Raji (cell line): Measurements from ENCODE around the gene SPAM1.

Source experiments
- POLR2A ChIP-seq: IDR thresholded peaks from 2 replicates; pipeline ENCODE4 v1.6.1; 2011; ENCODE audit warnings: low read depth, low read length, control low read depth; ENCODE audit not compliant: insufficient read depth

SPAM1 gene

GRCh38 chr7:123941391-123942180 lies 16.5 kb downstream of the SPAM1 start:
- TF ChIP-seq POLR2A, result no peak

GRCh38 chr7:123944395-123944794 lies 19.4 kb downstream of the SPAM1 start:
- no peak for TF ChIP-seq POLR2A

DNA sequence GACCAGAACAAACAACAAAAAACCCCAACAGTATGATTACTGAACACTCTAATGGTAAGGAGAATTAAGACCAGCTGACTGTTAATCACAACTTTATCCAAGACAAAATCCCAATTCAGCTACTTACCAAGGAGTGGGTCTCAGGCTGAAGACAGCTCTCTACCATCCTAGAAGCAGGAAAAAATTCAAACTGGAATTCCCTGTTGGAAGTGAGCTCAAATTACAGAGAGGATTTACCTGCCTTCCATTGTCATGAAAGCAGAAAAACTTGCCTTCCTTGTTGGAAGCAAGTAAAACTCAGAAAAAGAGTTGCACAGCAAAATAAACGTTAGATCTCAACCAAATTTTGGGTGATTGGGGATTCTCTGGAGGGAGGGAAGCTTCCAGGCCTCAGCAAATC lies 20.9 kb downstream of the SPAM1 start:
- no peak for TF ChIP-seq POLR2A

DNA sequence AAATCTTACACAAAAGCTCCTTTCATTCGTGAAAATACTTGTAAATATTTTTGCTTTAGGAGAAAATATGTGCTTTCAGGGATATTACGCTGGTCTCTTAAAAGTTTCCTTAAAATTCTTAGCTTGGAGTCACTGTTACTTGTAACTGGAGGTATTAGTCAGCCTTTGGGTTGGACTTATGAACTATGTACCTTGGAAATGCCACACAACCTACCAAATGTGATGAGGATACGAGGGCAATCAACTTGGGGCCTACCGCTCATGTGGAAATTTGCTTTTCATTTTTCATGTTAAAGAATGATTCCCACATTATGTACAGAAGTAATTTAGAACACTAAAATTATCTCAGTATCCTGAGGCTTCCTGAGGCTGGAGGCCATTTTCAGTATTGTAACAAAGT lies 23.1 kb downstream of the SPAM1 start:
- no peak for TF ChIP-seq POLR2A

- TF ChIP-seq POLR2A, result no peak
Measured at GRCh38 chr7:123958186-123958703, 33.2 kb downstream of the SPAM1 start.

DNA sequence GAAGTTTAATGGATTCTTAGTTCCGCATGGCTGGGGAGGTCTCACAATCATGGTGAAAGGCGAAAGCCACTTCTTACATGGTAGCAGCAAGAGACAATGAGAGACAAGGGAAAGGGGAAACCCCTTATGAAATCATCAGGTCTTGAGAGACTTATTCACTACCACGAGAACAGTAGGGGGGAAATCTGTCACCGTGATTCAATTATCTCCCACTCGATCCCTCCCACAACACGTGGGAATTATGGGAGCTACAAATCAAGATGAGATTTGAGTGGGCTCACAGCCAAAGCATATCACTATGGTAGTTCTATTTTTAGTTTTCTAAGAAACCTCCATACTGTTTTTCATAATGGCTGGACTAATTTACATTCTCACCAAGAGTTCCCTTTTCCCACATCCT lies 36.7 kb downstream of the SPAM1 start:
- no peak for TF ChIP-seq POLR2A

DNA sequence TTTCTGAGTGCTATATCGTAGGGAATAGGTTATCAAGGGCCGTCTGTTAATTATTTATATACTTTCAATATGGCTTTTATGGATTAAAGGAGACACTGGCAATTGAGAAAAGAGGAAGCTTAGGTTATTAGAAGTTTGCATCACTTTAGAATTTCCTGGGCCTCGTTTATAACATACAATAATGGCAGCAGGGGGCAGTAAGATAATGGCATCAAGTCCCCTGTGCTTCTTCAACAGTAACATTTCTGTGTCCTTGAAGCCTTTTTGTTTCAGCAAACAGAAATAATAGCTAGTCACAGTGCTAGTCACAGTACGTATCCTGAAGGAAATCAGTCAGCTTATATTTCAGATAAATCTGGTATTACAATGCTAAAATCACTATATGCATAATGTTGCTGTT lies 41.9 kb downstream of the SPAM1 start:
- TF ChIP-seq POLR2A, result no peak

DNA sequence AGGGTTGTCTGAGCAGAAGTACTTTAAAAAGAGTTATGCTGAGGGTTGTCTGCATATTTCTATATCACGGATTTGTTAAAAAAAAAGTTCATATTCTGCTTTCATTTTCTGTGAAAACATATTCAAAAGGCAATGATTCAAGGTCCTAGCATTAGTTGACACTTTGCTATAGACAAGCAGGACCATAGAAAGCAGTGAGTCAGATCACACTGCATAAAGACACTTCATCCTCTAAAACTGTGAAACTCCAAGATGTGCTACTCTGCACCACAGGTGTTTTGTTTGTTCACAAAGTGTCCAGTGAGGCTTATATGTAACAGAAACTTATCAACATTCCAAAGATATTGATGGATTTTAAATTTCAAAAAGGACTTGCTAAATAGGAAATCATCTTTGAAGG lies 47.0 kb downstream of the SPAM1 start:
- TF ChIP-seq POLR2A, result no peak

GRCh38 chr7:123972831-123973230 lies 47.8 kb downstream of the SPAM1 start:
- no peak for TF ChIP-seq POLR2A

GRCh38 chr7:123974326-123974908 lies 49.4 kb downstream of the SPAM1 start:
- no peak for TF ChIP-seq POLR2A

DNA sequence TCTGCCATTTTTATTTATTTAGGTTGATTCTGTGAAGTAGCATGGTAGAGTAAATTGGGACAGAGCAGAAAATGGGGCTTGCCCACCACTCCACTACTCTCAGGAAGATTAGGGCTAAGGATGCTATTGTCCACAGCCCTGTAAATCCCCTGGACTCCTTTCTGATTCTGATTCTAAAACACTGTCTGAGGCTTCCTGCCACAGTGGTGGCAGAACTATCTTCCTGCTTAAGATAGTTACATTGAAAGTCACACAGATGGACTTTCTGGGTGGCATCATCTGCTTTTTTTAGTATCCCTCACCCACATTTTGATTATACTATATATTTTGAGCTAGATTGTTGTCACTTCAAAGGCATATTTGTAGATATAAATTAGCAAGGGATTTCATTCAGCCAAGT lies 50.0 kb downstream of the SPAM1 start:
- TF ChIP-seq POLR2A, result no peak

- TF ChIP-seq POLR2A, result no peak
Measured at GRCh38 chr7:123977081-123977480, 52.0 kb downstream of the SPAM1 start.

DNA sequence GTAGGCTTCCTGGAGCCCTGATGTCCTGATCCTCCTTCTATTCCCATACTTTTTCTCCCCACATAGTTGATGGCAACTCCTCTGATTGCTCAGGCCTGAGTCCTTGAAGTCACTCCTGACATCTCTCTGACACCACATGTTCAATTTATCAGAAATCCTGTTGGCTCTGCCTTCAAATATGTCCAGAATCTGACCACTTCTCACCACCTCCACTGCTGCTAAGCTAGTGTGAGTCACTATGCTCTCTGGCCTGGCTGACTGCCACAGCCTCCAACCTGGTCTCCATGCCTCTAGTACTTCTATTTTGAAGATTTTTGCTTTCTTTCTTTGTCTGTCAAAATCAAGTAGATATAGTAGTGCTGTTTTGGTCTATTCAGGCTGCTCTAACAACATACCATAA lies 54.8 kb downstream of the SPAM1 start:
- no peak for TF ChIP-seq POLR2A

DNA sequence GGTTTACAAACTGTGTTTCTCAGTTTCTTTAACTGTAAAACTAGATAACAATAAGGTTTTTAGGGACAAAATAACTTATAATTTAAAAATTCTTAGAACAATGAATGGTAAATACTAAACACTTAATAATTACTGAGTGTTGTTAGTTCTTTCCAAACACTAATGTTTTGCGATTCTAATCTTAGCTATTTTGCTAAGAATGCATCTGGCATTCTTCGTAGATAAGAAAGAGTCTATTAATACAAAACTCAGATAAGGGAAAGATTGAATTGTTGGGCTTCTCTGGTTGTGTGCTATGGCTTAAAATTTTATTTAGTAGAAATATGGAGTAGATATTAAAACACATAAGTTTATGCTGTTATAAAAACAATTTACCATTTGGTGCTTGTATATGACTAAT lies 62.4 kb downstream of the SPAM1 start:
- no peak for TF ChIP-seq POLR2A

GRCh38 chr7:123992913-123993518 lies 68.0 kb downstream of the SPAM1 start:
- no peak for TF ChIP-seq POLR2A

DNA sequence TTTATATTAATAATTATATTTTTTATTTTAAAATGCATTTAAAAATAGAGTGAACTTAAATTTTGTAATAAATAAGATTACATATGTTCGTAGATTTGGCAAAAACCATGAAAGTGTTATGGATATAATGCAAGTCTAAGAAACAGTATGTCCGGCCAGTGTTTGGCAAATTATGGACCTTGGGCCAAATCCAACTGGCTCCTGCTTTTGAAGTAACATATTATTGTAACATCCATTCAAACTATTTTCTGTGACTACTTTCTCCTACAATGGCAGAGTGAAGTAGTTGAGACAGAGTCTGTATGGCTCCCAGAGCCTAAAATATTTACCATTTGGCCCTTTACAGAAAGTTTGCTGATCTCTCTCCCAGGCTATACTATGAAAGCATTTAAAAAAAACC lies 69.0 kb downstream of the SPAM1 start:
- no peak for TF ChIP-seq POLR2A

- TF ChIP-seq POLR2A, result no peak
Measured at GRCh38 chr7:123994449-123994848, 69.4 kb downstream of the SPAM1 start.
